H9 (cell line): ENCODE measurements around the gene MSMB. TPM values are rescaled to one million over a fixed set of nuclear protein-coding genes. Genes with fewer than 3 reads are reported as not detected.

ENCODE experiments used
- DNase-seq: peaks from one replicate; pipeline ENCODE4 v3.0.0-alpha.2; 2017
- H2AFZ ChIP-seq: one replicate; pipeline ENCODE4 v1.6.1; 2013; ENCODE audit warnings: mild to moderate bottlenecking, low read length, control low read depth, moderate library complexity
- H2AK5ac ChIP-seq: 2 replicates; pipeline ENCODE4 v1.6.1; 2013; ENCODE audit warnings: low read length, control low read depth, mixed read lengths; ENCODE audit not compliant: insufficient read length
- H2BK120ac ChIP-seq: one replicate; pipeline ENCODE4 v1.6.1; 2013; ENCODE audit warnings: low read depth, mild to moderate bottlenecking, low read length, control low read depth, inconsistent platforms; ENCODE audit not compliant: poor library complexity, severe bottlenecking
- H2BK12ac ChIP-seq: 2 replicates; pipeline ENCODE4 v1.6.1; 2013; ENCODE audit warnings: low read length, control low read depth, mixed read lengths, low read depth; ENCODE audit not compliant: insufficient read length
- H2BK15ac ChIP-seq: 2 replicates; pipeline ENCODE4 v1.6.1; 2013; ENCODE audit warnings: low read depth, low read length, control low read depth
- H2BK20ac ChIP-seq: one replicate; pipeline ENCODE4 v1.6.1; 2013; ENCODE audit warnings: low read depth, mild to moderate bottlenecking, low read length, control low read depth, inconsistent platforms; ENCODE audit not compliant: poor library complexity, severe bottlenecking
- H2BK5ac ChIP-seq: 2 replicates; pipeline ENCODE4 v1.6.1; 2013; ENCODE audit warnings: low read length, control low read depth, mixed read lengths; ENCODE audit not compliant: insufficient read length
- H3K14ac ChIP-seq: 2 replicates; pipeline ENCODE4 v1.6.1; 2013; ENCODE audit warnings: low read length, control low read depth; ENCODE audit not compliant: insufficient read depth
- H3K18ac ChIP-seq: 2 replicates; pipeline ENCODE4 v1.6.1; 2013; ENCODE audit warnings: low read depth, mild to moderate bottlenecking, mixed read lengths, low read length, control low read depth; ENCODE audit not compliant: insufficient read length
- H3K23ac ChIP-seq: 2 replicates; pipeline ENCODE4 v1.6.1; 2013; ENCODE audit warnings: low read length, control low read depth, mixed read lengths, low read depth; ENCODE audit not compliant: insufficient read length
- H3K23me2 ChIP-seq: 2 replicates; pipeline ENCODE4 v1.6.1; 2013; ENCODE audit warnings: low read depth, mild to moderate bottlenecking, mixed read lengths, low read length, control low read depth; ENCODE audit not compliant: insufficient read length, poor library complexity, severe bottlenecking
- H3K27ac ChIP-seq: 2 replicates; pipeline ENCODE4 v1.5.1; 2013; ENCODE audit warnings: low read length, control low read depth, mixed read lengths, low read depth; ENCODE audit not compliant: insufficient read length
- H3K27me3 ChIP-seq: 2 replicates; pipeline ENCODE4 v1.6.1; 2013; ENCODE audit warnings: low read length, control low read depth, inconsistent platforms; ENCODE audit not compliant: insufficient read depth
- H3K4ac ChIP-seq: 2 replicates; pipeline ENCODE4 v1.6.1; 2013; ENCODE audit warnings: low read depth, mild to moderate bottlenecking, control low read depth, inconsistent platforms, low read length, moderate library complexity
- H3K4me1 ChIP-seq: 2 replicates; pipeline ENCODE4 v1.6.1; 2013; ENCODE audit warnings: low read length, control low read depth, inconsistent platforms; ENCODE audit not compliant: insufficient read depth
- H3K4me2 ChIP-seq: 2 replicates; pipeline ENCODE4 v1.6.1; 2013; ENCODE audit warnings: low read length, control low read depth, mixed read lengths; ENCODE audit not compliant: insufficient read length, insufficient read depth
- H3K56ac ChIP-seq: 2 replicates; pipeline ENCODE4 v1.6.1; 2013; ENCODE audit warnings: low read depth, mild to moderate bottlenecking, mixed read lengths, low read length, control low read depth; ENCODE audit not compliant: insufficient read length
- H3K79me1 ChIP-seq: 2 replicates; pipeline ENCODE4 v1.6.1; 2013; ENCODE audit warnings: low read depth, mild to moderate bottlenecking, moderate library complexity, low read length, control low read depth, inconsistent platforms; ENCODE audit not compliant: insufficient read depth, poor library complexity, severe bottlenecking
- H3K79me2 ChIP-seq: 2 replicates; pipeline ENCODE4 v1.6.1; 2013; ENCODE audit warnings: low read length, control low read depth, inconsistent platforms; ENCODE audit not compliant: insufficient read depth
- H3K9ac ChIP-seq: 2 replicates; pipeline ENCODE4 v1.6.1; 2013; ENCODE audit warnings: low read length, control low read depth, mixed read lengths; ENCODE audit not compliant: insufficient read length; ENCODE audit errors: extremely low read depth
- H3K9me3 ChIP-seq: one replicate; pipeline ENCODE4 v1.6.1; 2013; ENCODE audit warnings: low read depth, low read length, inconsistent platforms; ENCODE audit not compliant: control insufficient read depth
- H3T11ph ChIP-seq: one replicate; pipeline ENCODE4 v1.6.1; 2013; ENCODE audit warnings: mild to moderate bottlenecking, low read length, control low read depth, inconsistent platforms
- H4K20me1 ChIP-seq: one replicate; pipeline ENCODE4 v1.6.1; 2013; ENCODE audit not compliant: control insufficient read depth, insufficient read length, insufficient read depth
- H4K5ac ChIP-seq: 2 replicates; pipeline ENCODE4 v1.6.1; 2013; ENCODE audit warnings: low read depth, mild to moderate bottlenecking, mixed read lengths, low read length, control low read depth; ENCODE audit not compliant: insufficient read length
- H4K8ac ChIP-seq: replicated peaks from 2 replicates; pipeline ENCODE4 v1.6.1; 2013; ENCODE audit warnings: low read length, control low read depth, mixed read lengths, low read depth; ENCODE audit not compliant: insufficient read length
- H4K91ac ChIP-seq: 2 replicates; pipeline ENCODE4 v1.6.1; 2013; ENCODE audit warnings: low read depth, mild to moderate bottlenecking, moderate library complexity, mixed read lengths, low read length, control low read depth; ENCODE audit not compliant: insufficient read length
- H3K27ac Mint-ChIP-seq, 3 experiments: 2 replicates in 2 of 3; 3 replicates in 1 of 3; pipeline ENCODE4 v1.8.0; 2020 to 2021; ENCODE audit warnings: mixed read lengths in 3 of 3, mild to moderate bottlenecking in 1 of 3, moderate library complexity in 1 of 3
- H3K27me3 Mint-ChIP-seq: 2 replicates; pipeline ENCODE4 v1.8.0; 2021; ENCODE audit warnings: low read depth, mild to moderate bottlenecking, moderate library complexity, mixed read lengths
- H3K36me3 Mint-ChIP-seq, 3 experiments: 2 replicates in 2 of 3; 3 replicates in 1 of 3; pipeline ENCODE4 v1.8.0; 2020 to 2021; ENCODE audit warnings: low read depth in 3 of 3, mixed read lengths in 3 of 3; ENCODE audit not compliant: insufficient read depth in 1 of 3
- H3K4me1 Mint-ChIP-seq, 2 experiments: 2 replicates each; pipeline ENCODE4 v1.8.0; 2020; ENCODE audit warnings: mixed read lengths in 2 of 2
- H3K4me3 Mint-ChIP-seq, 2 experiments: 2 replicates in 1 of 2; 3 replicates in 1 of 2; pipeline ENCODE4 v1.8.0; 2020 to 2021; ENCODE audit warnings: mild to moderate bottlenecking in 2 of 2, mixed read lengths in 2 of 2, moderate library complexity in 1 of 2
- H3K9me3 Mint-ChIP-seq, 2 experiments: 2 replicates in 1 of 2; 3 replicates in 1 of 2; pipeline ENCODE4 v1.8.0; 2020; ENCODE audit warnings: mild to moderate bottlenecking in 2 of 2, mixed read lengths in 2 of 2, moderate library complexity in 1 of 2
- WGBS: extraction: QIAGEN DNeasy Blood & Tissue Kit; methylation state at CpG from one replicate; pipeline ENCODE4 v1.1.7; 2013; ENCODE audit warnings: missing lambda C conversion rate, low lambda C conversion rate, mixed read lengths; ENCODE audit not compliant: insufficient read length; ENCODE audit errors: extremely low coverage; 5-methylcytosine and 5-hydroxymethylcytosine counted together
- total RNA-seq: library from RNA; stranded (reverse); gene quantifications from 2 replicates; pipeline ENCODE4 v1.2.1, GENCODE V29; 2021
- TF ChIP-seq, protein P1 (sequence below): fragments of 200-600 bp; sonication (generic); conservative IDR thresholded peaks from 3 replicates; pipeline ENCODE4 v1.8.0; 2021; ENCODE audit warnings: antibody characterized with exemption, mild to moderate bottlenecking

Gene MSMB
- total RNA-seq, 1 experiment from 2014 or later, result not detected

DNA sequence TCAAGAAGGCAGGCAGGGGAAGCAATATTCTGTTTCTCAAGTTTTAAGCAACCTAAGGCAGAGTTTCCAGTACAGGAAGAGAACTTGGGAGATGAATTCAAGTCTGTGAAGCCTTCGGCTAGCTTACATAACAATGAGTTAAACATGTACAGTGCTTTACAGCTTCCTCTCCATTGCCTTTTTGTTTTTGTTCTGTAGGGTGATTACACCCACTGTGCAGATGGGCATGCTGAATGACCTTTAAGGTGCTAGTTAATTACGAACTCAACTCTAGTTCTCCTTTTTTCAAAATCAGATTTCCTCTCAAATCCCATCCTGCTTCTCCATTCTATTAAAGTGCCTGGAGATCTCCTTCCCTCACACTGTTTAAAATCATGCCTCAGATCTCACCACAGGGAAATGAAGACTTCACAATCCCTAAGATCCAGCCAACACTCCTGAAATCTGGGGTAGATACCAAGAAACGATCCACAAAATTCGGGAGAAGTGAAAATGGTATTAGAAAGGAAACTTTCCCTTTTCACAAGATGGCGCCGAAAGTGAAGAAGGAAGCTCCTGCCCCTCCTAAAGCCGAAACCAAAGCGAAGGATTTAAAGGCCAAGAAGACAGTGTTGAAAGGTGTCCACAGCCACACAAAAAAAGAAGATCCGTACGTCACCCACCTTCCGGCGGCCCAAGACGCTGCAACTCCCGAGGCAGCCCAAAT, 16.8 kb upstream of the MSMB start:
- TF ChIP-seq, protein P1, sequence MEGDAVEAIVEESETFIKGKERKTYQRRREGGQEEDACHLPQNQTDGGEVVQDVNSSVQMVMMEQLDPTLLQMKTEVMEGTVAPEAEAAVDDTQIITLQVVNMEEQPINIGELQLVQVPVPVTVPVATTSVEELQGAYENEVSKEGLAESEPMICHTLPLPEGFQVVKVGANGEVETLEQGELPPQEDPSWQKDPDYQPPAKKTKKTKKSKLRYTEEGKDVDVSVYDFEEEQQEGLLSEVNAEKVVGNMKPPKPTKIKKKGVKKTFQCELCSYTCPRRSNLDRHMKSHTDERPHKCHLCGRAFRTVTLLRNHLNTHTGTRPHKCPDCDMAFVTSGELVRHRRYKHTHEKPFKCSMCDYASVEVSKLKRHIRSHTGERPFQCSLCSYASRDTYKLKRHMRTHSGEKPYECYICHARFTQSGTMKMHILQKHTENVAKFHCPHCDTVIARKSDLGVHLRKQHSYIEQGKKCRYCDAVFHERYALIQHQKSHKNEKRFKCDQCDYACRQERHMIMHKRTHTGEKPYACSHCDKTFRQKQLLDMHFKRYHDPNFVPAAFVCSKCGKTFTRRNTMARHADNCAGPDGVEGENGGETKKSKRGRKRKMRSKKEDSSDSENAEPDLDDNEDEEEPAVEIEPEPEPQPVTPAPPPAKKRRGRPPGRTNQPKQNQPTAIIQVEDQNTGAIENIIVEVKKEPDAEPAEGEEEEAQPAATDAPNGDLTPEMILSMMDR, result no peak
- no peaks in the 10 kb centered on the region for H3K79me1 ChIP-seq
- H3K4ac ChIP-seq, result no peak overlapping the region
- H3K9ac ChIP-seq, result no peak overlapping the region
- no peaks in the 10 kb centered on the region for H3K4me1 ChIP-seq
- no peak overlapping the region for H2BK12ac ChIP-seq
- no peaks in the 10 kb centered on the region for H3K9me3 ChIP-seq
- H3K79me2 ChIP-seq, result no peaks in the 10 kb centered on the region
- no peak overlapping the region for H3K4me2 ChIP-seq
- H4K5ac ChIP-seq, result no peak overlapping the region
- H2AFZ ChIP-seq, result no peak overlapping the region
- H3K18ac ChIP-seq, result no peak overlapping the region
- H3K27ac Mint-ChIP-seq, result no peak overlapping the region; a peak in 1 of 7 replicates
- no peak overlapping the region for H4K91ac ChIP-seq
- no peak overlapping the region for H3K4me3 Mint-ChIP-seq
- WGBS, result no CpG with 5 or more reads among the region's 14 CpGs
- no peak overlapping the region for H2BK5ac ChIP-seq
- DNase-seq, result no peak
- H3K4me1 Mint-ChIP-seq, result peaks cover 11 to 17% of the 10 kb centered on the region in 2 experiments
- no peak overlapping the region for H3K14ac ChIP-seq
- H2BK120ac ChIP-seq, result no peak overlapping the region
- no peak overlapping the region for H3K23ac ChIP-seq
- H3K9me3 Mint-ChIP-seq, result no peaks in the 10 kb centered on the region; a peak in 2 of 5 replicates
- H2BK20ac ChIP-seq, result no peak overlapping the region
- H2BK15ac ChIP-seq, result no peak overlapping the region
- H4K20me1 ChIP-seq, result no peaks in the 10 kb centered on the region
- H3T11ph ChIP-seq, result no peak overlapping the region
- H3K27me3 ChIP-seq, result no peaks in the 10 kb centered on the region
- no peaks in the 10 kb centered on the region for H3K36me3 Mint-ChIP-seq
- peaks cover 4% of the 10 kb centered on the region for H3K27me3 Mint-ChIP-seq
- no peak overlapping the region for H2AK5ac ChIP-seq
- no peak overlapping the region for H3K56ac ChIP-seq
- no peak overlapping the region for H3K27ac ChIP-seq
- no peak overlapping the region for H4K8ac ChIP-seq
- no peaks in the 10 kb centered on the region for H3K23me2 ChIP-seq
